NCI-H460 (cell line): Measurements from ENCODE around the gene BMP6. TPM values are rescaled to one million over a fixed set of nuclear protein-coding genes. Genes with fewer than 3 reads are reported as not detected.
"Not testable (repeated sequence)": the region's sequence is repeated elsewhere in the genome, so short reads cannot be mapped to it uniquely, and the experiment has no call there.

Source experiments
- DNase-seq: peaks from one replicate; pipeline ENCODE4 v3.0.0-alpha.2; 2016; ENCODE audit warnings: low read depth; ENCODE audit errors: extremely low read depth
- total RNA-seq: library from RNA; depleted of rRNA; stranded (reverse); fragments of >200 nt; shearing (Covaris generic); gene quantifications from 2 replicates; pipeline ENCODE4 v1.2.3, GENCODE V29; 2014

The BMP6 gene
- total RNA-seq, 1 experiment from 2014 or later: 30.8 TPM

- DNase-seq: no peak
Observed at GRCh38 chr6:7879579-7879978, 153.7 kb downstream of the BMP6 start.

DNA sequence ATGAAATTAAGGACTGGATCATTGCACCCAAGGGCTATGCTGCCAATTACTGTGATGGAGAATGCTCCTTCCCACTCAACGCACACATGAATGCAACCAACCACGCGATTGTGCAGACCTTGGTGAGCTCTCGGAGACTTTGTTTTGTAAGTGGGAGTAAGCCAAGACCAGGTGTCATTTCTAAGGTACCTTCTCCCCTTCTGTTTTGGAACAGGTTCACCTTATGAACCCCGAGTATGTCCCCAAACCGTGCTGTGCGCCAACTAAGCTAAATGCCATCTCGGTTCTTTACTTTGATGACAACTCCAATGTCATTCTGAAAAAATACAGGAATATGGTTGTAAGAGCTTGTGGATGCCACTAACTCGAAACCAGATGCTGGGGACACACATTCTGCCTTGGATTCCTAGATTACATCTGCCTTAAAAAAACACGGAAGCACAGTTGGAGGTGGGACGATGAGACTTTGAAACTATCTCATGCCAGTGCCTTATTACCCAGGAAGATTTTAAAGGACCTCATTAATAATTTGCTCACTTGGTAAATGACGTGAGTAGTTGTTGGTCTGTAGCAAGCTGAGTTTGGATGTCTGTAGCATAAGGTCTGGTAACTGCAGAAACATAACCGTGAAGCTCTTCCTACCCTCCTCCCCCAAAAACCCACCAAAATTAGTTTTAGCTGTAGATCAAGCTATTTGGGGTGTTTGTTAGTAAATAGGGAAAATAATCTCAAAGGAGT, 154.2 kb downstream of the BMP6 start:
- no peak for DNase-seq

- DNase-seq: no peak
Observed at GRCh38 chr6:7880718-7881107, 154.8 kb downstream of the BMP6 start.

- no peak for DNase-seq
Observed at GRCh38 chr6:7881765-7882500, 156.0 kb downstream of the BMP6 start.

DNA sequence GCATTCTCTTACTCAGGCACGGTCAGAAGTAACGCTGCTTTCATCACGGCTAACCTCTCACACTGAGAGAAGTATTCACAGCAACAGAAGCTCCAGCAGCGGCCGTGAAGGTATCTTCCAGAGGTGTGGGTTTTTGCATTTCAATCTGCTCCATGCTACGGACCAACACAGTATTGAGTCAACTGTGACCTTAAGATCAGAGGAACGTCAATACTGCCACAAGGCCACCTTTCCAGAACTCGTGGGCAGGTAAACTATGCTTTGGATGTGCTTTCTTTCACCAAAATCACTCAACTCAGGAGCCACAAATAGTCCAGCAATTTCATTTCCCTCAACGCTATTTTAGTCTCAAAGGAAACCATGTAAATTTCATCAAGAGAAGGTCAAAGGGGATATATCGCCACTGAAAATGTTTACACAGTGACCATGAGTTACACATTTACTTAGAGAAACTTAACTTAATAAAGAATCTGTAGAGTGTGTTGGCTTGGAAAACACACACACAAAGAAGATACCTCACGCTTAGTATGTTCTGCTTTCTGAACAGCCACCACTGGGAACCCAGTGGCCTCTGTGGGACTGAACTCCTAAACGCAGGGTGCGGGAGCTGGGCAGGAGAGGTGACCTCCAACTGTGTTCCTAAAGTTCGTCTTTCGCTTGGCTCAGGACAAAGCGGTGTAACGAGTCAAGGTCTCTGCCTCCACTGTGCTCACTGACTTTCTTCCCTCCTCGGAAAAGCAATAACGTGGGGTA, 156.8 kb downstream of the BMP6 start:
- no peak for DNase-seq

- no peak for DNase-seq
Observed at GRCh38 chr6:7883381-7883780, 157.5 kb downstream of the BMP6 start.

DNA sequence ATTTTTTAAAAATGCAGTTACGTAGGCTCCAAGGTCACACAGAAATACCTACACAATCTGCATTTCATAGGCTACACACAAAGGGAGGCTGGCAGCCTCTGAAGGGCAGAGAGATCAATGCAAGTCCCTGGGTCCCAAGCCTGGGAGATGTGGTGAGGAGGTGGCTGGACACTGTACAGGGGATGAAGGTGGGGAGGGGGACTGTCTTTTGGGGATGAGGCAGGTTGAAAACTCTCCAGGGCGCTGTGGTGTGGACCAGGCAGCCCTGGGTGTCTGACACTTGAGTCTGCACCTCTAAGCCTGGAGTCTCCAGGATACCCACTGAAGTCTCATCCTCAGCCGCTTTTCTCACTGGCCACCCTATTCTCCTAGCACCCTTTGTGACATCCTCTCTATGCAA, 160.2 kb downstream of the BMP6 start:
- DNase-seq: no peak

DNA sequence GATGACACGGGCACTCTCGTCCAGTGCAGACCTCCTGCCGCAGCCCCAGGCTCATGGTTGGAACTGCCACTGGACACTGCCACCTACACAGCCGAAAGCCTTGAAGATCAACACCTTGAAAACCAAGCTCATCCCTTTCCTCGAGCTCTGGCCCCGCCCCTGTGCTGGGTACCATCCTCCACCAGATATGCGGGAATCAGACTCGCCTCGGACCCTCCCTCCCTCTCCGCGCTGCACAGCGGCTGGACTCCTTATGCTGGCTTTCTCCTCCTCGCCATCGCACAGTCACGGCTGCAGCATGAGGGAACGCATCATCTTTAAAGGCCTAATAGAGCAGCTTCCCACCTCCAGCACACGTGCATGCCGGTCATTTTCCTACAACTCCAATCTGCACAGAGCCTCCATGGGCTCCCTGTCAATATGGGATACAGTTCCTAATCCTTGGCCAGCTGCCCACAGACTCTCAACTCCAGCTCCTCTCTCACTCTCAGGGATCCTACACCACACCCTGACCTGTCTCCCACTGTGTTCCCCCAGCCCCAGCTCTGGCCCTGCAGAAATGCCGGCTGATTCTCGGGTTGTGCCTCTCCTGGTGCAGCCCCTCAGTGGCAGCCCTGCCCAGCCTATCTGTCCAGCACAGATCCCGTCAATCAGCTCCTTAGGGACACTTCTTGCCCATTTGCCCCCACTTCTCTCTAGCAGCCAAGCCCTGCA, 161.5 kb downstream of the BMP6 start:
- no peak for DNase-seq

- DNase-seq: no peak
Observed at GRCh38 chr6:7888587-7889357, 162.9 kb downstream of the BMP6 start.

DNA sequence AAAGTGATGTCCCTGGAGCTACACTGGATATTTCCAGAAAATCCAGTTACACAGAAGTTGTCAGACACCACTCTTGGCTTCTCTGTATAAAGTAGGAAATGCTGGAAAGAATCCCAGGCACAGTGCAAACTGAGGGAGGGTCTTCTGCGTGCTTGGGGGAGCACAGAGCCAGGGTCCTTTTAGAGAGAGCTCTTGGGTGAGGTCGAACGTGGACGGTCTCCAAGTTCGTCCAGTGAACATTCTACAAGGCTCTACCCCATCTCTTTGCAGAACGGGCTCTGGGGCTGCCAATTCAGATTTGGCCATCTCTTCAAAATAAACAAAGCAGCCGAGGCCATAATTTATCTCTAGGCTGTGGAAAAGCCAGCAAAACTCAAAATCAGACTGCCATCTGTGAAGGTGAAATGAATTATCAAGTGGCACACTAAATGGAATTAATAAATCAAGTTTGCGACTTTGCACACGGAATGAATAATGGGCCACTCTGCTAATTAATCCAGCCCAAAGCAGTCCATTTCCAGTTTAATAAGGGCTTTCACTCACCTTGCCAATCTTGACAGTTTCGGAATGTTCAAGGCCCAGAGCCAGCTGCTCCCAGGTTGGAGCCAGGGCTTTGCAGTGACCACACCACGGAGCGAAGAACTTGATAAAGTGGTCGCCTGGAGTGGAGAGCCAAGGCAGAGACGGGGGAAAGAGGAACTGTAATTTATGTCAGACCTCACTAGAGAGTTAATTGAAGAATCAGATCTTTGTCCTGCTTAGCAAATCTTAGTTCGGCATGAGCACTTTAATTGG, 165.4 kb downstream of the BMP6 start:
- no peak for DNase-seq

DNA sequence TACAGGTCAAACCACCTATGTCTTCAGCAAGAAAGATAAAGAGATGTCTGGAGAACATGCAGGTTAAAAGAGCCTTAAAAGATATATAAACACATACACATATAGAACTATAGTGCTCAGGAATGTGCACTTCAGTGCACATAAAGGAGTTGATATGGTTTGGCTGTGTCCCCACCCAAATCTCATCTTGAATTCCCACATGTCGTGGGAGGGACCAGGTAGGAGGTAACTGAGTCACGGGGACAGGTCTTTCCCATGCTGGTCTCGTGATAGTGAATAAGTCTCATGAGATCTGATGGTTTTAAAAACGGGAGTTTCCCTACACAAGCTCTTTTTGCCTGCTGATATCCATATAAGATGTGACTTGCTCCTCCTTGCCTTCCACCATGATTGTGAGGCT, 166.5 kb downstream of the BMP6 start:
- DNase-seq: not testable (repeated sequence)

DNA sequence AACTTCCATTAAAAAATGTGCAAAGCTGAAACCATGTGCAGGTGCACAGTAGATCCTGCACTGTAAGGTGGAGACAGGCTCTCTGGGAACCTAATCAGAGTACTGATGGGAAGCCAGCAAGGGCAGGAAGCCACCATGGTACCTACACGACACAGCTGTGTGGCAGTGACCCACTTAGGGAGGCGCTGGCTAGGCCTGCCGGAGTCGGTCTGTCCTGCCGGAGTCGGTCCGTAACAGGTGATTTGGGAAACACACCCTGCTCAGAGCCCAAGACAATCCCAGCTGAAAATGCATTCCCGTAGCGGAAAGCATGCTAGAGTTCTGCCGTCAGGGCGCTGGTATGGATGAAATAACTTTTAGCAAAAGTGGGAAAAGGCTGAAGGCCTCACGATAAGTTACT, 167.4 kb downstream of the BMP6 start:
- DNase-seq: no peak

DNA sequence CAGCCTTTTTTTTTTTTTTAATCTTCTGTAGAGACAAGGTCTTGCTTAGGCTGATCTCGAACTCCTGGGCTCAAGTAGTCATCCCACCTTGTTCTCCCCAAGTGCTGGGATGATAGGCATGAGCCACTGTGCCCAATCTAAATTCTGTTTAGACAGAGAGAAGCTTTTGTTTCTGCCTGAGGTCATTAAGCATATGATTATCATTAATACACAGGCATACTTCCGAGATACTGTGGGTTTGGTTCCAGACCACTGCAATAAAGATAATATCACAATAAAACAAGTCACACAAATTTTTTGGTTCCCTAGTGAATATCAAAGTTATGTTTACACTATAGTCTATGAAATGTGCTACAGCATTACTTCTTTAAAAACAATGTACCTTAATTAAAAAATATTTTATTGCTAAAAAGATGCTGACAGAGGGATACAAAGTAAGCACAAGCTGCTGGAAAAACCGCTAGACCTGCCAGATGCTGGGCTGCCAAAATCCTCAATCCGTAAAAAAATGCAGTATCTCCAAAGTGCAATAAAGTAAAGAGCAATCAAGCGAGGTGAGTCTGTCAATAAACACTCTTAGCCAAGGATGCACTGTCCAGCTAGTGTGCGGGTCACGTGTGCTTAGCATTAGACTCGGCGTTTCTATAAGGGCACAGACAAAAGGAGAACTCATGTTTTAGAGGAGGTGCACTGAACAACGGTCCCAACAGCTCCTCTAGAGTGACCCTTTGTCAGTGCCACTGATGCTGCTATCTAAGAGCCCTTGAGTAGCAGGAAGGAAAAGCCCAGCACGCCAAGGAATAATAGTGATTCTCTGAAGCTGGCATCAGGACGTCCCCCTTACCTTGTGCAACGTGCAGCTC, 168.6 kb downstream of the BMP6 start:
- no peak for DNase-seq

DNA sequence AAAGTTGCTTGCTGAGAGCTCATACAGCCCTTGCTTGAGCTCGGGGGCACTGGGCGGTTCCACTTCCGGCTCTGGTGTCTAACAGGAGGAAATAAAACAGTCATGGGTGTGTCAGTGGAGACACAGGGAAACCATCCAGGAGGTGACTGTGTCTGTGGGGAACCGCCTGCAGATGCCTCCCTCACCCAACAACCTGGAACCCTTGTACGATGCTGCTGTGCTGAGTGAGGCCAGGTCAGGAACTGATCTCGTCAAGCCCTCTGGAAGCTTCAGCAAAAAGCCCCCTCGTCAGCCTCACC, 169.2 kb downstream of the BMP6 start:
- no peak for DNase-seq

- no peak for DNase-seq
Observed at GRCh38 chr6:7896465-7896987, 170.6 kb downstream of the BMP6 start.

DNA sequence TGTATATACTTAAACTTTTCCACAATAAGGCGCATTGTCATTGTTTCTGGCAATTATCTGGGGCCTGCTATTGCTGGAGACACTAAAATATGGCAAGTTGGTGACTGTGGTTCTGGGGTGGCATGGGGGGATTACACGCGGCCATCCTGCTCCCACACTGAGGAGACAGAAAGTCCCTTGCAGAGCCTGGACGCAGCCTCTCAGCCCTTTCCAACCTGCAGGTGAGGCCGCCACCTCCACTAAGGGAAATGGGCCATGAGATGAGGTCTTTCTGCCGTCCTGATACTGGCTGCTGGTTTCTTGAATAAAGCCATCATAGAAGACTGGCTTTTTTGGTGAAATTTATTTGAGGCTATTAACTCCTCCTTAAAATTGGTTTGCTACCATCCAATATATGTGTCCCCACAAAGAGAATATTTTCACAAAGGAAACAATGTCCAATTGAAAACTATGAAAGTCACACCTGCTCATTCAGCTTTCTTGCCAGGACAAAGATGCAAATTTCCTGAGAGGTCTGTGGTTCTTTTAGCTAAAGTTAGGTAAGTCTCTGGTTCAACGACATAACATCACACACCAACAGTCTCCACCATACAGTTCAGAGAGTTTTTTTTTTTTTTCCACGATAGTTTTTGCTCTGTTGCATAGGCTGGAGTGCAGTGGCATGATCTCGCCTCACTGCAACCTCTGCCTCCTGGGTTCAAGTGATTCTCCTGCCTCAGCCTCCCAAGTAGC, 171.7 kb downstream of the BMP6 start:
- no peak for DNase-seq

GRCh38 chr6:7898193-7898586, 172.3 kb downstream of the BMP6 start:
- not testable (repeated sequence) for DNase-seq
